22Rv1 (cell line): ENCODE results near the gene CD19.

Source experiments
- H3K27ac ChIP-seq: fragments of 450-650 bp; 2 replicates; pipeline ENCODE4 v1.5.1; 2017
- ZFX ChIP-seq: fragments of 450-650 bp; IDR thresholded peaks from 2 replicates; pipeline ENCODE4 v1.6.1; 2017; ENCODE audit warnings: antibody characterized with exemption, borderline replicate concordance
- TF ChIP-seq, protein P1 (sequence below): fragments of 450-650 bp; IDR thresholded peaks from 2 replicates; pipeline ENCODE4 v1.5.1; 2017; ENCODE audit warnings: mild to moderate bottlenecking

Gene CD19

DNA sequence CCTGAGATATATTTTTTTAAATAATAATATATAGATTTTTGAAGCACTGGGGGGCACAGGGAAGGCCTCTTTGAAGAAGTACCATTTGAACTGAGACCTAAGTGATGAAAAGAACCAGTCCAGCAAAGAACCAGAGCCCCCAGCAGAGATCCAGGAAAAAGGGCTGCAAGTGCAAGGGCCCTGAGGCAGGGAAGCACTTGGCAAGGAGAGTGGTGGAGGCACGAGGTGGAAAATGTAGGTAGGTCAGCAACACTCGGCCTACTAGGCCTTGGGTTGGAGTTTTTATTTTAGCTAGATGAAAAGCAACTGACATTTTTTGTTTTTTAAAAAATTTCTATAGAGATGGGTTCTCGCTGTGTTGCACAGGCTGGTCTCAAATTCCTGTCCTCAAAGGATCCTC is 1.6 kb upstream of the CD19 start:
- no peak overlapping the region for H3K27ac ChIP-seq
- TF ChIP-seq, protein P1, sequence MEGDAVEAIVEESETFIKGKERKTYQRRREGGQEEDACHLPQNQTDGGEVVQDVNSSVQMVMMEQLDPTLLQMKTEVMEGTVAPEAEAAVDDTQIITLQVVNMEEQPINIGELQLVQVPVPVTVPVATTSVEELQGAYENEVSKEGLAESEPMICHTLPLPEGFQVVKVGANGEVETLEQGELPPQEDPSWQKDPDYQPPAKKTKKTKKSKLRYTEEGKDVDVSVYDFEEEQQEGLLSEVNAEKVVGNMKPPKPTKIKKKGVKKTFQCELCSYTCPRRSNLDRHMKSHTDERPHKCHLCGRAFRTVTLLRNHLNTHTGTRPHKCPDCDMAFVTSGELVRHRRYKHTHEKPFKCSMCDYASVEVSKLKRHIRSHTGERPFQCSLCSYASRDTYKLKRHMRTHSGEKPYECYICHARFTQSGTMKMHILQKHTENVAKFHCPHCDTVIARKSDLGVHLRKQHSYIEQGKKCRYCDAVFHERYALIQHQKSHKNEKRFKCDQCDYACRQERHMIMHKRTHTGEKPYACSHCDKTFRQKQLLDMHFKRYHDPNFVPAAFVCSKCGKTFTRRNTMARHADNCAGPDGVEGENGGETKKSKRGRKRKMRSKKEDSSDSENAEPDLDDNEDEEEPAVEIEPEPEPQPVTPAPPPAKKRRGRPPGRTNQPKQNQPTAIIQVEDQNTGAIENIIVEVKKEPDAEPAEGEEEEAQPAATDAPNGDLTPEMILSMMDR: no peak
- TF ChIP-seq ZFX: no peak

- H3K27ac ChIP-seq: no peak overlapping the region
- no peak for TF ChIP-seq ZFX
- TF ChIP-seq, protein P1: no peak
Measured at GRCh38 chr16:28930652-28931051, 1.1 kb upstream of the CD19 start.

GRCh38 chr16:28932339-28933141 is 769 bp downstream of the CD19 start:
- TF ChIP-seq, protein P1: no peak
- TF ChIP-seq ZFX: no peak
- no peak overlapping the region for H3K27ac ChIP-seq

DNA sequence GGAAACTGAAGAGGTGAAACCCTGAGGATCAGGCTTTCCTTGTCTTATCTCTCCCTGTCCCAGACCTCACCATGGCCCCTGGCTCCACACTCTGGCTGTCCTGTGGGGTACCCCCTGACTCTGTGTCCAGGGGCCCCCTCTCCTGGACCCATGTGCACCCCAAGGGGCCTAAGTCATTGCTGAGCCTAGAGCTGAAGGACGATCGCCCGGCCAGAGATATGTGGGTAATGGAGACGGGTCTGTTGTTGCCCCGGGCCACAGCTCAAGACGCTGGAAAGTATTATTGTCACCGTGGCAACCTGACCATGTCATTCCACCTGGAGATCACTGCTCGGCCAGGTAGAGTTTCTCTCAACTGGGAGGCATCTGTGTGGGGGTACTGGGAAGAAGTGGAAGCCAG is 1.4 kb downstream of the CD19 start:
- no peak for TF ChIP-seq ZFX
- TF ChIP-seq, protein P1: no peak
- H3K27ac ChIP-seq: no peak overlapping the region

DNA sequence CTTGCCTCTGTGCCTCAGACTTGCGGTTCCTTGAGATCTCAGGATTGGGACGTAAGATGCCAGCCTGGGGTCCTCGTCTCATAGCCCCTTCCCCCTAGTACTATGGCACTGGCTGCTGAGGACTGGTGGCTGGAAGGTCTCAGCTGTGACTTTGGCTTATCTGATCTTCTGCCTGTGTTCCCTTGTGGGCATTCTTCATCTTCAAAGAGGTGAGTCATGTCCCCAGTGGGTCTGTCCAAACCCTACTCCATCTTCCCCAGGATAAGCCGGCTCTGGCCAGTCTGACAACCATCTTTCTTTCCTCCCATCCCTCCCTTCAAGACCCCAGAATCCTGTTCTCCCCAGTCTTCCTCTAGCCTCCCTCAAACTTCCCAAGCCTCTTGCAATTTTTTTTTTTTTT is 3.6 kb downstream of the CD19 start:
- H3K27ac ChIP-seq: no peak overlapping the region
- TF ChIP-seq, protein P1: no peak
- no peak for TF ChIP-seq ZFX

DNA sequence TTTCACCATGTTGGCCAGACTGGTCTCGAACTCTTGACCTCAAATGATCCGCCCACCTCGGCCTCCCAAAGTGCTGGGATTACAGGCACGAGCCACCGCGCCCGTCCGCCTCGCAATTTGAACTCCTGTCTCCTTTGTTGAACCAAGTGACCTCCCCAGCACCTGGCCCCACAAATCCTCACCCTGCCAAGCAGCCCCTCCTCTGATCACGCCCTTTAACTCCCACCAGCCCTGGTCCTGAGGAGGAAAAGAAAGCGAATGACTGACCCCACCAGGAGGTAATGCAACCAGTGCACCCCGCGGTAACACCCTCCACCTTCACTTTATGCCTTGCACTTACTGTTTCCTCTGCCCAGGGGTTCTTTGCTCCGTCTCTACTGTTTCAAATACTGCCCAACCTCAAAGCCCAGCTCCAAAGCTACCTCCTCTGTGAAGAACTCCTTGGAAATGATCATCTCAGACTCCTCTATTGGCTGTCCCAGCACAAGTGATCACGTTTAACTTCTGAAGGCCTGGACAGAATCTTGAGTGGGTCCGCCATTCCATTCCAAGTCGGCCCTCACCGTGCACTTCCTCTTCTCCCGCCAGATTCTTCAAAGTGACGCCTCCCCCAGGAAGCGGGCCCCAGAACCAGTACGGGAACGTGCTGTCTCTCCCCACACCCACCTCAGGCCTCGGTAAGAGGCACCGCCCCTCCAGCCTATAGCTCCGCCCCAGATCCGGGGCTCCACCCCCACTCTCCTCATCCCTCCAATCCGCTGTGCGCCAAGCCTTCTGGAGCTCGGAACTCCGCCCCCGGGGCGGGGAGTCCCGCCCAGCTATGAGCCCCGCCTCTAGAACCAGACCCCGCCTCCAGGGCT is 4.4 kb downstream of the CD19 start:
- TF ChIP-seq, protein P1: no peak
- no peak for TF ChIP-seq ZFX
- H3K27ac ChIP-seq: no peak overlapping the region

- no peak for TF ChIP-seq ZFX
- TF ChIP-seq, protein P1: no peak
- no peak overlapping the region for H3K27ac ChIP-seq
Measured at GRCh38 chr16:28936784-28937155, 5.0 kb downstream of the CD19 start.
